Aorta (tissue), 5 donors: ENCODE data around the gene UNC13D. TPM values are rescaled to one million over a fixed set of nuclear protein-coding genes. Genes with fewer than 3 reads are reported as not detected.
"Not testable (repeated sequence)": the region's sequence is repeated elsewhere in the genome, so short reads cannot be mapped to it uniquely, and the experiment has no call there.

Source experiments
- ATAC-seq: fragments of 200-7000 bp; cut with Tn5 transposase; one replicate; pipeline ENCODE4 v1.9.1; 2022; ENCODE audit warnings: moderate library complexity; ENCODE audit not compliant: low FRiP score
- DNase-seq, 2 donors: peaks; one replicate each; pipeline ENCODE4 v3.0.0-alpha.2; 2020
- H3K27ac ChIP-seq, 2 donors: one replicate each; pipeline ENCODE4 v1.5.1; 2013; ENCODE audit warnings: low read length in 2 of 2, mild to moderate bottlenecking in 2 of 2, moderate library complexity in 2 of 2, control low read depth in 1 of 2, inconsistent platforms in 1 of 2, low read depth in 1 of 2
- H3K27me3 ChIP-seq, 2 donors: one replicate each; pipeline ENCODE4 v1.6.1; 2013; ENCODE audit warnings: control low read depth in 1 of 2, low read length in 1 of 2, mild to moderate bottlenecking in 1 of 2, moderate library complexity in 1 of 2; ENCODE audit not compliant: insufficient read depth in 2 of 2, control insufficient read depth in 1 of 2
- H3K36me3 ChIP-seq, 2 donors: one replicate each; pipeline ENCODE4 v1.6.1; 2013; ENCODE audit warnings: control low read depth in 1 of 2, low read length in 1 of 2, mild to moderate bottlenecking in 1 of 2; ENCODE audit not compliant: insufficient read depth in 2 of 2, control insufficient read depth in 1 of 2
- H3K4me1 ChIP-seq, 2 donors: one replicate each; pipeline ENCODE4 v1.6.1; 2013; ENCODE audit warnings: low read length in 2 of 2, control low read depth in 1 of 2, mild to moderate bottlenecking in 1 of 2, moderate library complexity in 1 of 2; ENCODE audit not compliant: insufficient read depth in 2 of 2, control insufficient read depth in 1 of 2
- H3K4me3 ChIP-seq, 2 donors: one replicate each; pipeline ENCODE4 v1.5.1; 2013; ENCODE audit warnings: low read length in 2 of 2, control low read depth in 1 of 2, mild to moderate bottlenecking in 1 of 2
- H3K9me3 ChIP-seq: one replicate; pipeline ENCODE4 v1.6.1; 2013; ENCODE audit warnings: mild to moderate bottlenecking, low read length; ENCODE audit not compliant: control insufficient read depth
- WGBS, 2 donors: extraction: QIAGEN DNeasy Blood & Tissue Kit; methylation state at CpG; one replicate each; pipeline ENCODE4 v1.1.7; 2013; 5-methylcytosine and 5-hydroxymethylcytosine counted together
- intact Hi-C, 2 donors: fragments of 100-400 bp; cut with DNase I; formaldehyde crosslinking; loops; one replicate each; pipeline versions ENCODE4 v1.14.2 to v1.15.0; 2022
- polyA plus RNA-seq, 2 donors: library from polyadenylated mRNA; stranded (reverse); fragments of 200-250 nt; gene quantifications; one replicate each; pipeline ENCODE4 v1.2.3, GENCODE V29; 2013
- total RNA-seq, 2 donors: library from RNA; stranded (reverse); fragmentation: NEBNext Ultra II Directional; extraction: Animal tissue kit (Norgen Biotek cat#: 25700); gene quantifications; one replicate each; pipeline ENCODE4 v1.2.1, GENCODE V29; 2021
- donor health status: healthy with polysubstance abuse.
- donor health status: Bipolar disorder and iron deficiency.
- donor health status: DM: no; HTN: no; CAD: no.
- donor health status: DM: no; HTN: no; CAD: no.
- donor health status: DM: yes; HTN: yes; CAD: no.

The UNC13D gene
- total and polyA plus RNA-seq, 4 donors: 3.8 to 23.1 (median 18.9) TPM

DNA sequence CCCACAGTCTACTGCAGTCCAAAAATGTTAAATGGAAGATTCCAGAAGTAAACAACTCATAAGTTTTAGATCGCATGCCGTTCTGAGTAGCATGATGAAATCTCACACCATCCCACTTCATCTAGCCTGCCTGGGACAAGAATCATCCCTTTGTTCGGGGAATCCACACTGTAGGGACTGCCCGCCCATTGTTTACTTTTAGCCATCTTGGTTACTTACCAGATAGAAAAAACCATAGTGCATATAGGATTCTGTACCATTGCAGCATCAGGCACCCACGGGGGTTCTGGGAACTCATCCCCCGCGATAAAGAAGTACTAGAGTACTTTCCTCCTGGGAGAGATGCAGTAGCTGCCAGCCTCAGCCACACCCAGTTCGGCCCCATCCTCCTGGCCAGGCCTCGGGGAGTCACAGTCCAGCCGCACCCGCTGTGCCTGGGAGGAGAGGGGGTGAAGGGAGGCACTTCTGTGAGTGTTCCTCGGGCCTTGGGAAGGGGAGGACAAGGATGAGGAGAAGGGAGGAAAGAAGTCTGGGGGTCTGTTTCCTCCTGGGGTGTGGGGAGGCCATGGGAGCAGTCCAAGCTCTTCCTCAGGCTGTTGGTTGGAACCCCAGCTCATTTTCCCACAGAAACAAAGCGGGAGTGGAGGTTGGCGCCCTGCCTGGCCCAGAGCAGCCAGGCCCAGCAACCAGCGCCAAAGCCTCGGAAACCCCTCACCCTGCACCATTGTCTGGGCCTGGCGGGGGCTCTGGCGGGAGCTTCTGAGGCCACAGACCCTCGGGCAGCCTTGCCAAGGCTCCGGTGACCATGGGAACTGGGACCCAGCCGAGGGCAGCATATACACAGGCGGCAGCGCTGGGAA is 25.3 kb upstream of the UNC13D start:
- WGBS, 2 donors: 6 to 7% methylated on average over 23 of the region's 23 CpGs
- H3K4me3 ChIP-seq: no peak overlapping the region
- intact Hi-C loops: no loop called here
- H3K27ac ChIP-seq: peak overlapping the region; percentile 5 to 78
- no peaks in the 10 kb centered on the region for H3K4me1 ChIP-seq
- no peaks in the 10 kb centered on the region for H3K36me3 ChIP-seq
- DNase-seq (peak; percentile 81 to 86), ATAC-seq (peak; percentile 63)
- H3K9me3 ChIP-seq: no peaks in the 10 kb centered on the region
- H3K27me3 ChIP-seq: no peaks in the 10 kb centered on the region

DNA sequence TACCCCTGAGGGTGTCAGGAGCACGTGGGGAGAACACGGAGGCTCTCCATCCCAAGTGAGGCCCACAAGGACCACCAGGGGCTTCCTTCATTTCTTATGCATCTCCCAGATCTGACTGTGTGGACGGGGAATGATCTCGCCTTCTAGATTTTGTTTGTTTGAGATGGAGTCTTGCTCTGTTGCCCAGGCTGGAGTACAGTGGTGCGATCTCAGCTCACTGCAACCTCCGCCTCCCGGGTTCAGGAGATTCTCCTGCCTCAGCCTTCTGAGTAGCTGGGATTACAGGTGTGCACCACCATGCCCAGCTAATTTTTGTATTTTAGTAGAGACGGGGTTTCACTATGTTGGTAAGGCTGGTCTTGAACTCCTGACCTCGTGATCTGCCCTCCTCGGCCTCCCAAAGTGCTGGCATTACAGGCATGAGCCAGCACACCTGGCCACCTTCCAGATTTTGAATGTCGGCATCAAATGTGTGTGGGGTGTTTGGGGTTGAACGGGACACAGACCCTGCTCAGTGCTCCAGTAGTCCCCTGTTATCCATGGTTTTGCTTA is 24.6 kb upstream of the UNC13D start:
- WGBS, 2 donors: 67 to 70% methylated on average over 12 of the region's 12 CpGs
- ATAC-seq, intact Hi-C loops, H3K27me3 ChIP-seq, H3K4me1 ChIP-seq, H3K36me3 ChIP-seq, H3K4me3 ChIP-seq, DNase-seq, H3K9me3 ChIP-seq: not testable (repeated sequence)
- H3K27ac ChIP-seq: peak overlapping the region in 1 of 2 donors; percentile 78

DNA sequence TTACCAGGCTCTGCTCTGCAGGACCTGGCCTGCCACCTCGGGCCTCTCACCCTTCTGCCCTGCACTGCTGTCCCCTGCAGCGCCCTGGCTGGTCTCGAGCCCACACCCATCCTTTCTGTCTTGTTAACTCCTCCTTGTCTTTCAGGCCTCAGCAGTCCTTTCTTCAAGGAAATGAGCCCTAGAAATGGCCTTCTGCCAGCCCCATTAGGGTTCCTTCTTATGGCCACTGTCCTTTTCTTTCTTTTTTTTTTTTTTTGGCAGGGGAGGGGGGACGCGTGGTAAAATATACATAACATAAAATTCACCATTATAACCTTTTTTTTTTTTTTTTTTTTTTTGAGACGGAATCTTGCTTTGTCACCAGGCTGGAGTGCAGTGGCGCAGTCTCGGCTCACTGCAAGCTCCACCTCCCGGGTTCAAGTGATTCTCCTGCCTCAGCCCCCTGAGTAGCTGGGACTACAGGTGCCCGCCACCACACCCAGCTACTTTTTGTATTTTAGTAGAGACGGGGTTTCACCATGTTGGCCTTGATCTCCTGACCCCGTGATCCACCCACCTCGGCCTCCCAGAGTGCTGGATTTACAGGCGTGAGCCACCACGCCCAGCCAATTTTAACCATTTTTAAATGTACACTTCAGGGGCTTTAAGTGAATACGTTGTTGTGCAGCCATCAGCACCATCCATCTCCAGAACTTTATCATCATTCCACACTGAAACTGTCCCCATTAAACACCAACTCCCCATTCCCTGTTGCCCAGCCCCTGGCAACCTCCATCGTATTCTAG is 21.4 kb upstream of the UNC13D start:
- H3K4me3 ChIP-seq, intact Hi-C loops, ATAC-seq, H3K36me3 ChIP-seq, H3K27ac ChIP-seq, H3K4me1 ChIP-seq, H3K9me3 ChIP-seq, H3K27me3 ChIP-seq: not testable (repeated sequence)
- 74 to 78% methylated on average over 15 to 17 of the region's 17 CpGs for WGBS, 2 donors
- peak in 1 of 2 donors; percentile 45 for DNase-seq

DNA sequence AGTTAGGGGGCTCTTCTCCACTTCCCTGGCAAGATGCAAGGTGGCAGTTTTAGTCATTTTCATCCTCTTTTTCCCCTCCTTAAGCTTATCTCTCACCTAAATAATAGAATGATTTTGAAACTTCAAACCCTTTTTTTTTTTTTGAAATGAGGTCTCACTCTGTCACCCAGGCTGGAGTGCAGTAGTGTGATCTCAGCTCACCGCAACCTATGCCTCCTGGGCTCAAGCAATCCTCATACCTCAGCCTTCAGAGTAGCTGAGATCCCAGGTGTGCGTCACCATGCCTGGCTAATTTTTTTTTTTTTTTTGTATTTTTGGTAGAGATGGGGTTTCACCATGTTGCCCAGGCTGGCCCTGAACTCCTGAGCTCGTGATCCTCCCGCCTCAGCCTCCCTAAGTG is 20.7 kb upstream of the UNC13D start:
- intact Hi-C loops, H3K4me3 ChIP-seq, H3K9me3 ChIP-seq, H3K36me3 ChIP-seq, ATAC-seq, DNase-seq, H3K27ac ChIP-seq, H3K4me1 ChIP-seq, H3K27me3 ChIP-seq: not testable (repeated sequence)
- WGBS, 2 donors: 83 to 89% methylated on average over 4 of the region's 4 CpGs

DNA sequence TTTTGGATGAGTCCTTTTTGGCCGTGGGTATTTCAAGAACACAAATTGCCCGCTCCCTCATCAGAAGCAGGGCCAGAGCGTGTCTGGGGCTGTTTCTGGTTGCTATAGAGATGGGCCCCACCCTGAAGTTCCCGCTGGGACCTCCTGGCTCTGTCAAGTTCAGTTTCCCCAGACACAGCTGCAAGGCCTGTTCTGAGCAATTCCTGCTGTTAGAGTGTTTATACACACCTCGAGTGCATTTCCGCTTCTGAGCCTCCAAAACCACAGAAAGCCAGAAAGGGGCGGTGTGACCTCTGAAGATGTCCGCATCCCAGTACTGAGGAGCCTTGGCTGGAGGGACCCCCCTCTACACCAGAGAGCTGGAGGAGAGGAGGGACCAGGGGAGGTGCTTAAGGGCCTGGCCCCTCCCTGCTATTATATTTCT is 20.3 kb upstream of the UNC13D start:
- no peak overlapping the region for H3K27ac ChIP-seq
- 39 to 49% methylated on average over 8 of the region's 8 CpGs for WGBS, 2 donors
- no peaks in the 10 kb centered on the region for H3K27me3 ChIP-seq
- H3K9me3 ChIP-seq: no peaks in the 10 kb centered on the region
- H3K4me3 ChIP-seq: no peak overlapping the region
- ATAC-seq (peak; percentile 59), DNase-seq (peak in 1 of 2 donors; percentile 70)
- intact Hi-C loops: no loop called here
- no peaks in the 10 kb centered on the region for H3K36me3 ChIP-seq
- no peaks in the 10 kb centered on the region for H3K4me1 ChIP-seq

DNA sequence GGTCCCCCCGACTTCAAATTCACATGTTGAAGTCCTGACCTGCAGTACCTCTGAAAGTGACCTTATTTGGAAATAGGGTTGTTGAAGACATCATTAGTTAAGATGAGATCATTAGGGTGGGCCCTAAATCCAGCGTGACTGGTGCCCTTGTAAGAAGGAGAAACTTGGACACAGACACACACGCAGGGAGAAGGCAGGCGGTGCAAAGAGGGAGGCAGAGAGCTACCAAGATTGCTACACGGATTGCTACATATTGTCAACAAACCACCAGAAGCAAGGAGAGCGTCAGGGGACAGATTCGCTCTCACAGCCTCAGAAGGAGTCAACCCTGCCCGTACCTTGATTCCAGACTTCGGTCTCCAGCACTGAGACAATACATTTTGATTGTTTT is 17.7 kb upstream of the UNC13D start:
- DNase-seq (no peak), ATAC-seq (peak; percentile 20)
- whole genome bisulfite sequencing, 2 donors: 64 to 65% methylated on average over 9 of the region's 9 CpGs
- Histone ChIP-seq H3K4me1 (no peaks in the 10 kb centered on the region), H3K27ac (no peak overlapping the region), H3K4me3 (no peak overlapping the region), H3K36me3 (no peaks in the 10 kb centered on the region), H3K27me3 (no peaks in the 10 kb centered on the region), H3K9me3 (no peaks in the 10 kb centered on the region)
- intact Hi-C loops: no loop called here

DNA sequence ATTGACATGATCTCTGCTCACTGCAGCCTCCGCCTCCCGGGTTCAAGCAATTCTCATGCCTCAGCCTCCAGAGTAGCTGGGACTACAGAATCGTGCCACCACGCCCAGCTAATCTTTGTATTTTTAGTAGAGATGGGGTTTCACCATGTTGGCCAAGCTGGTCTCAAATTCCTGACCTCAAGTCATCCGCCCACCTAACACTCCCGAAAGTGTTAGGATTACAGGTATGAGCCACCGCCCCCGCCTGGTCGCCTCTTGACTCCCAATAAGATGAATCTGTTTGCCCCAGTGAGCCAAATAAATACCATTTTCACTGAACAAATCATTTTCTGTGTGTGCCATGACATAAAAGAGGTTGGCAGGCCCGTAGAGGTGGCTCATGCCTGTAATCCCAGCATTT is 15.2 kb upstream of the UNC13D start:
- not testable (repeated sequence) for H3K4me3 ChIP-seq, ATAC-seq
- WGBS, 2 donors: 89 to 90% methylated on average over 10 of the region's 10 CpGs

DNA sequence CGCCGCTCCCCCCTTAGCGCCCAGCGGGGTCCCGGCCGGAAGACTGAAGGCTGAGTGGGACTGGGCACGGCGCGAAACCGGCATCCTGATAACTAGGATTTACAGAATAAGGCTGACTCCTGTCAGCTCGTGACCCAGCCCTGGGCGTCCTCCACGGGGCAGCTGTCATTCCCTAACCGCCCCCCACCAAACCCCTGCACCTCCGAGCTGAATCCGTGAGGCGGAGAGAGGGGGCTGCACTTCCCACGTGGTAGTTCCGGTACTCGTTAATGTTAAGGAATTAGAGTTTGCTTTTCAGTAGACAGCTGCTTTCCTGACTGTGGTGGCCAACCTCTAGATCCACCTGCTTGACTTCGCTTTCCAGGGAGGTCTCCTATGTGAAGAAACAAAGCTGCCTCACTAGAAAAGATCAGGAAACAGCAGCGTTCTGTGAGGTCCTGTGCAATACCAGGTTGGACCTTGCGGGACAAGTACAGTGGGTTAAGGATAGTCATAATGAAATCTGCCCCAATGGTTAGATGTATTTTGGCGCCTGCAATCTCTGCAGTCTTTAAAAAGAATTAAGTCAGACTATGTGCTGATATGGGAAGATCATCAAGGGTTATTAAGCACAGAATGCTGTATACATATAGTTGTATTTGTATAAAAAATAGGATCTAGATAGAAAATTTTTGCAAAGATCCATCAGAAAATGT is 12.0 kb upstream of the UNC13D start:
- Histone ChIP-seq H3K36me3 (peaks cover 0 to 4% of the 10 kb centered on the region in 2 donors), H3K27ac (peak overlapping the region; percentile 20 to 73), H3K9me3 (no peaks in the 10 kb centered on the region), H3K4me1 (peaks cover 0 to 5% of the 10 kb centered on the region in 2 donors), H3K27me3 (no peaks in the 10 kb centered on the region), H3K4me3 (peak overlapping the region; percentile 38 to 86)
- DNase-seq: peak in 1 of 2 donors; percentile 85
- WGBS, 2 donors: 1% methylated on average over 24 of the region's 24 CpGs
- ATAC-seq: no peak
- intact Hi-C loops: no loop called here

More for the DNA sequence above, 15.2 kb upstream of the UNC13D start:
- DNase-seq, H3K27me3 ChIP-seq, H3K36me3 ChIP-seq, intact Hi-C loops, H3K4me1 ChIP-seq, H3K27ac ChIP-seq, H3K9me3 ChIP-seq: not testable (repeated sequence)
